PC-9 (cell line): ENCODE results near the gene ARID5B. TPM values are rescaled to one million over a fixed set of nuclear protein-coding genes. Genes with fewer than 3 reads are reported as not detected.

ENCODE experiments used
- BruUV-seq: library from RNA; stranded (reverse); fragments of 400-500 nt; replicated peaks from 2 replicates; lab custom pipeline; 2021; lab: Mats Ljungman, UMichigan
- CTCF ChIA-PET: fragments of 300-600 bp; sonication (Branson Sonifier 250); formaldehyde crosslinking; loops from one replicate; lab custom pipeline; 2022; ENCODE audit warnings: antibody characterized with exemption; lab: Charles Lee
- POLR2A ChIA-PET: fragments of 300-600 bp; sonication (Branson Sonifier 250); formaldehyde crosslinking; loops from one replicate; lab custom pipeline; 2022; ENCODE audit warnings: antibody characterized with exemption; ENCODE audit not compliant: unreplicated experiment; lab: Charles Lee
- DNase-seq, 2 experiments: peaks; one replicate each; pipeline versions ENCODE4 v3.0.0 to v3.0.0-alpha.2; 2015 to 2022; ENCODE audit warnings: mixed read lengths in 1 of 2
- H2AFZ ChIP-seq: fragments of 200-600 bp; sonication (generic); 2 replicates; pipeline ENCODE4 v1.8.1; 2017; ENCODE audit warnings: antibody characterized with exemption
- H3F3A ChIP-seq: fragments of 200-600 bp; sonication (generic); 2 replicates; pipeline ENCODE4 v1.8.1; 2017; ENCODE audit warnings: antibody characterized with exemption, mild to moderate bottlenecking, low read depth; ENCODE audit not compliant: insufficient read depth
- H3K27ac ChIP-seq: fragments of 200-600 bp; sonication (generic); 2 replicates; pipeline ENCODE4 v1.6.1; 2016; ENCODE audit warnings: mixed run types
- H3K27me3 ChIP-seq: fragments of 200-600 bp; sonication (generic); 2 replicates; pipeline ENCODE4 v1.6.1; 2016; ENCODE audit warnings: low read depth, mixed run types; ENCODE audit not compliant: insufficient read depth
- H3K36me3 ChIP-seq: fragments of 200-600 bp; sonication (generic); 2 replicates; pipeline ENCODE4 v1.6.1; 2016; ENCODE audit warnings: low read depth, mixed run types
- H3K4me1 ChIP-seq: fragments of 200-600 bp; sonication (generic); replicated peaks from 2 replicates; pipeline ENCODE4 v1.6.1; 2016; ENCODE audit warnings: mixed run types; ENCODE audit not compliant: insufficient read depth
- H3K4me2 ChIP-seq: fragments of 200-600 bp; sonication (generic); 2 replicates; pipeline ENCODE4 v1.6.1; 2017; ENCODE audit warnings: mixed run types
- H3K4me3 ChIP-seq: fragments of 200-600 bp; sonication (generic); 2 replicates; pipeline ENCODE4 v1.6.1; 2016; ENCODE audit warnings: mixed run types
- H3K79me2 ChIP-seq: fragments of 200-600 bp; sonication (generic); 2 replicates; pipeline ENCODE4 v1.6.1; 2017; ENCODE audit warnings: low read depth, mixed run types
- H3K9me2 ChIP-seq: fragments of 200-600 bp; sonication (generic); 2 replicates; pipeline ENCODE4 v1.8.1; 2017; ENCODE audit warnings: mild to moderate bottlenecking; ENCODE audit not compliant: insufficient read depth
- H3K9me3 ChIP-seq: fragments of 200-600 bp; sonication (generic); 2 replicates; pipeline ENCODE4 v1.8.1; 2016; ENCODE audit warnings: low read depth; ENCODE audit not compliant: insufficient read depth
- H4K20me1 ChIP-seq: fragments of 200-600 bp; sonication (generic); 2 replicates; pipeline ENCODE4 v1.8.1; 2017; ENCODE audit not compliant: insufficient read depth
- CTCF ChIP-seq: fragments of 200-600 bp; sonication (generic); conservative IDR thresholded peaks from 2 replicates; pipeline ENCODE4 v1.6.1; 2017; ENCODE audit warnings: mixed run types, antibody characterized with exemption, mild to moderate bottlenecking, moderate library complexity
- EZH2 ChIP-seq: fragments of 200-600 bp; sonication (generic); IDR thresholded peaks from 2 replicates; pipeline ENCODE4 v1.8.0; 2017; ENCODE audit warnings: antibody characterized with exemption, low read depth
- intact Hi-C: fragments of 100-400 bp; cut with micrococcal nuclease; formaldehyde crosslinking; loops from one replicate; pipeline ENCODE4 v1.10.0; 2022; ENCODE audit not compliant: unreplicated experiment
- total RNA-seq: library from RNA; stranded (reverse); gene quantifications from 2 replicates; pipeline ENCODE4 v1.2.3, GENCODE V29; 2021

ARID5B gene
- total RNA-seq, 1 experiment from 2014 or later: 7.4 TPM

- POLR2A ChIA-PET: no interaction called here
- H3K9me2 ChIP-seq: no peaks in the 10 kb centered on the region
- no peaks in the 10 kb centered on the region for H4K20me1 ChIP-seq
- no TSS peak for BruUV-seq
- H3K79me2 ChIP-seq: no peaks in the 10 kb centered on the region
- H3K27me3 ChIP-seq: no peaks in the 10 kb centered on the region
- no peak for DNase-seq
- no peaks in the 10 kb centered on the region for H3K36me3 ChIP-seq
- H2AFZ ChIP-seq: no peak overlapping the region
- H3K9me3 ChIP-seq: peaks cover 13% of the 10 kb centered on the region
- intact Hi-C loops: no loop called here
- CTCF ChIA-PET: interaction anchor here (0.6 kb wide), 1 partner anchor 299 kb away, joined by 3 read pairs; no protein-coding TSS in a partner anchor
- no peak overlapping the region for H3K27ac ChIP-seq
- no peak overlapping the region for H3K4me3 ChIP-seq
- no peak overlapping the region for H3K4me2 ChIP-seq
- TF ChIP-seq EZH2: no peak
- TF ChIP-seq CTCF: no peak
- peaks cover 1% of the 10 kb centered on the region for H3K4me1 ChIP-seq
- H3F3A ChIP-seq: no peaks in the 10 kb centered on the region
Observed at GRCh38 chr10:62121187-62121530, 219.7 kb downstream of the ARID5B start.

GRCh38 chr10:62127975-62128374, 226.5 kb downstream of the ARID5B start:
- Histone ChIP-seq H3K27me3 (no peaks in the 10 kb centered on the region), H3K27ac (no peak overlapping the region), H3K36me3 (no peaks in the 10 kb centered on the region), H3K9me3 (peaks cover 19% of the 10 kb centered on the region), H3F3A (no peaks in the 10 kb centered on the region), H3K9me2 (no peaks in the 10 kb centered on the region), H3K4me3 (no peak overlapping the region), H3K4me1 (no peaks in the 10 kb centered on the region), H3K4me2 (no peak overlapping the region), H2AFZ (no peak overlapping the region), H3K79me2 (no peaks in the 10 kb centered on the region), H4K20me1 (no peaks in the 10 kb centered on the region)
- intact Hi-C loops: no loop called here
- BruUV-seq: no TSS peak
- POLR2A ChIA-PET: no interaction called here
- TF ChIP-seq CTCF (no peak), EZH2 (no peak)
- CTCF ChIA-PET: interaction anchor here (0.6 kb wide), 1 partner anchor 88 kb away, joined by 3 read pairs; no protein-coding TSS in a partner anchor
- no peak for DNase-seq

- Histone ChIP-seq H3K79me2 (no peaks in the 10 kb centered on the region), H3K4me3 (no peak overlapping the region), H3K27ac (no peak overlapping the region), H3K4me2 (no peak overlapping the region), H3F3A (no peaks in the 10 kb centered on the region), H3K9me3 (peaks cover 8% of the 10 kb centered on the region; the same call in 1 of the 2 replicates), H2AFZ (no peak overlapping the region), H3K36me3 (no peaks in the 10 kb centered on the region), H4K20me1 (no peaks in the 10 kb centered on the region), H3K4me1 (no peaks in the 10 kb centered on the region), H3K9me2 (no peaks in the 10 kb centered on the region), H3K27me3 (no peaks in the 10 kb centered on the region)
- ChIA-PET CTCF (no interaction called here), POLR2A (no interaction called here)
- BruUV-seq: no TSS peak
- intact Hi-C loops: no loop called here
- DNase-seq: no peak
- no peak for TF ChIP-seq CTCF
- no peak for TF ChIP-seq EZH2
Observed at GRCh38 chr10:62130948-62131347, 229.4 kb downstream of the ARID5B start.
